Osteoblast (primary cell): ENCODE measurements around the gene LRP10. TPM values are rescaled to one million over a fixed set of nuclear protein-coding genes. Genes with fewer than 3 reads are reported as not detected.
A peak's percentile ranks its signal among the peaks of the same experiment; 100 is the strongest.

ENCODE experiments used
- DNase-seq: peaks from one replicate; pipeline ENCODE4 v3.0.0; 2011; ENCODE audit warnings: low spot score, mixed read lengths; ENCODE audit not compliant: insufficient read length; ENCODE audit errors: missing footprints
- H2AFZ ChIP-seq: 2 replicates; pipeline ENCODE4 v1.6.0; 2011; ENCODE audit warnings: mild to moderate bottlenecking, low read length
- H3K27ac ChIP-seq: 2 replicates; pipeline ENCODE4 v1.5.1; 2011; ENCODE audit warnings: mild to moderate bottlenecking, low read depth, low read length, moderate library complexity
- H3K27me3 ChIP-seq: 2 replicates; pipeline ENCODE4 v1.6.0; 2012; ENCODE audit warnings: mild to moderate bottlenecking, control low read depth, inconsistent platforms, low read length, moderate library complexity; ENCODE audit not compliant: insufficient read depth
- H3K36me3 ChIP-seq: 2 replicates; pipeline ENCODE4 v1.5.1; 2011; ENCODE audit warnings: mild to moderate bottlenecking, low read length, control low read depth, moderate library complexity; ENCODE audit not compliant: insufficient read depth
- H3K4me1 ChIP-seq: 2 replicates; pipeline ENCODE4 v1.5.1; 2011; ENCODE audit warnings: mild to moderate bottlenecking, low read length, control low read depth, moderate library complexity; ENCODE audit not compliant: insufficient read depth
- H3K4me2 ChIP-seq: 2 replicates; pipeline ENCODE4 v1.6.0; 2011; ENCODE audit warnings: mild to moderate bottlenecking, low read length; ENCODE audit not compliant: insufficient read depth
- H3K4me3 ChIP-seq: fragments of 200-600 bp; sonication (generic); 3 replicates; pipeline ENCODE4 v1.5.1; 2012; ENCODE audit warnings: mild to moderate bottlenecking, low read length, inconsistent platforms; ENCODE audit not compliant: insufficient read depth
- H3K79me2 ChIP-seq: 2 replicates; pipeline ENCODE4 v1.6.0; 2012; ENCODE audit warnings: mild to moderate bottlenecking, low read length, control low read depth, inconsistent platforms; ENCODE audit not compliant: insufficient read depth
- H3K9me3 ChIP-seq: 2 replicates; pipeline ENCODE4 v1.5.1; 2011; ENCODE audit warnings: low read depth, low read length, control low read depth
- H4K20me1 ChIP-seq: 2 replicates; pipeline ENCODE4 v1.6.0; 2012; ENCODE audit warnings: mild to moderate bottlenecking, low read length, control low read depth; ENCODE audit not compliant: insufficient read depth
- total RNA-seq: library from RNA; depleted of rRNA; stranded (reverse); fragments of >200 nt; gene quantifications from 2 replicates; pipeline ENCODE4 v1.2.3, GENCODE V29; 2012
- TF ChIP-seq, protein P1 (sequence below): IDR thresholded peaks from 2 replicates; pipeline ENCODE4 v1.5.1; 2011; ENCODE audit warnings: mild to moderate bottlenecking, low read depth, low read length, moderate library complexity; ENCODE audit errors: extremely low read depth

The LRP10 gene
- total RNA-seq, 1 donor, result 147 TPM

GRCh38 chr14:22864979-22865378 lies 6.6 kb upstream of the LRP10 start:
- TF ChIP-seq, protein P1, sequence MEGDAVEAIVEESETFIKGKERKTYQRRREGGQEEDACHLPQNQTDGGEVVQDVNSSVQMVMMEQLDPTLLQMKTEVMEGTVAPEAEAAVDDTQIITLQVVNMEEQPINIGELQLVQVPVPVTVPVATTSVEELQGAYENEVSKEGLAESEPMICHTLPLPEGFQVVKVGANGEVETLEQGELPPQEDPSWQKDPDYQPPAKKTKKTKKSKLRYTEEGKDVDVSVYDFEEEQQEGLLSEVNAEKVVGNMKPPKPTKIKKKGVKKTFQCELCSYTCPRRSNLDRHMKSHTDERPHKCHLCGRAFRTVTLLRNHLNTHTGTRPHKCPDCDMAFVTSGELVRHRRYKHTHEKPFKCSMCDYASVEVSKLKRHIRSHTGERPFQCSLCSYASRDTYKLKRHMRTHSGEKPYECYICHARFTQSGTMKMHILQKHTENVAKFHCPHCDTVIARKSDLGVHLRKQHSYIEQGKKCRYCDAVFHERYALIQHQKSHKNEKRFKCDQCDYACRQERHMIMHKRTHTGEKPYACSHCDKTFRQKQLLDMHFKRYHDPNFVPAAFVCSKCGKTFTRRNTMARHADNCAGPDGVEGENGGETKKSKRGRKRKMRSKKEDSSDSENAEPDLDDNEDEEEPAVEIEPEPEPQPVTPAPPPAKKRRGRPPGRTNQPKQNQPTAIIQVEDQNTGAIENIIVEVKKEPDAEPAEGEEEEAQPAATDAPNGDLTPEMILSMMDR, result no peak

GRCh38 chr14:22865424-22866405 lies 5.8 kb upstream of the LRP10 start:
- Histone ChIP-seq H3K27me3 (no peaks in the 10 kb centered on the region), H3K4me2 (no peak overlapping the region), H4K20me1 (no peaks in the 10 kb centered on the region), H3K4me3 (no peak overlapping the region), H3K9me3 (peaks cover 2% of the 10 kb centered on the region), H3K27ac (no peak overlapping the region), H3K4me1 (peaks cover 4% of the 10 kb centered on the region), H2AFZ (no peak overlapping the region), H3K36me3 (no peaks in the 10 kb centered on the region), H3K79me2 (no peaks in the 10 kb centered on the region)
- peak; percentile 47 for DNase-seq
- TF ChIP-seq, protein P1, result peak; percentile 29

More at GRCh38 chr14:22864979-22865378, 6.6 kb upstream of the LRP10 start:
- Histone ChIP-seq H3K4me2 (no peak overlapping the region), H3K4me3 (no peak overlapping the region), H3K27ac (no peak overlapping the region), H3K79me2 (no peaks in the 10 kb centered on the region), H2AFZ (no peak overlapping the region), H3K36me3 (no peaks in the 10 kb centered on the region), H3K27me3 (no peaks in the 10 kb centered on the region), H3K9me3 (peaks cover 2% of the 10 kb centered on the region), H4K20me1 (no peaks in the 10 kb centered on the region), H3K4me1 (no peaks in the 10 kb centered on the region)
- no peak for DNase-seq

GRCh38 chr14:22866874-22867273 lies 4.7 kb upstream of the LRP10 start:
- H3K9me3 ChIP-seq, result no peaks in the 10 kb centered on the region
- H3K79me2 ChIP-seq, result no peaks in the 10 kb centered on the region
- peaks cover 11% of the 10 kb centered on the region for H3K4me1 ChIP-seq
- H3K27me3 ChIP-seq, result no peaks in the 10 kb centered on the region
- DNase-seq, result no peak
- TF ChIP-seq, protein P1, result no peak
- no peak overlapping the region for H3K4me2 ChIP-seq
- no peak overlapping the region for H3K4me3 ChIP-seq
- H3K27ac ChIP-seq, result no peak overlapping the region
- H4K20me1 ChIP-seq, result no peaks in the 10 kb centered on the region
- H2AFZ ChIP-seq, result no peak overlapping the region
- no peaks in the 10 kb centered on the region for H3K36me3 ChIP-seq

DNA sequence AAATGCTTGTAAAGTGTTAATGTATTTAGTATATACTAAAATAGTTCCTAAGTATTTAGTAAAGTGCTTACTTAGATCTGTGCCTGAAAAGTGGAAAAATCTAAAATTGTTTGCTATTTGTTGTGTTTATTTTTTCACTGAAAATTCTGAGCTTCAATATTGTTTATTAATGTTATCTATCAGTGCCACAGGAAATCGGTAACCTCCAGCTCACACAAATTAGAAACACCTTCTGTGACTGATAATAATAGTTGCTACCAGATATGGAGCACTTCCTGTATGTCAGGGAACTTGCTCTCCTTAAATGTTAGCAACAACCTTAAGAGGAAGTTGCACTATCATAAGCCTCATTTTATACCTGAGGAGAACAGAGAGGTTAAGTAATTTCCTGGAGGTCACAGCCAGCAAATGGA lies 723 bp upstream of the LRP10 start:
- H3K4me1 ChIP-seq, result peaks cover 21% of the 10 kb centered on the region
- H3K27ac ChIP-seq, result peak overlapping the region; percentile 92
- H3K4me3 ChIP-seq, result peak overlapping the region; percentile 91
- H4K20me1 ChIP-seq, result peaks cover 16% of the 10 kb centered on the region
- peak overlapping the region; percentile 98 for H2AFZ ChIP-seq
- no peaks in the 10 kb centered on the region for H3K27me3 ChIP-seq
- TF ChIP-seq, protein P1, result no peak
- H3K36me3 ChIP-seq, result peaks cover 21% of the 10 kb centered on the region
- DNase-seq, result peak; percentile 31
- peaks cover 30% of the 10 kb centered on the region for H3K79me2 ChIP-seq
- peak overlapping the region; percentile 100 for H3K4me2 ChIP-seq
- H3K9me3 ChIP-seq, result no peaks in the 10 kb centered on the region
